Mesenchymal stem cell (in vitro differentiated cells and primary cell): ENCODE results near the gene DRG1.

Experiments used
- DNase-seq: peaks from one replicate; pipeline ENCODE4 v3.0.0-alpha.2; 2013
- H2AFZ ChIP-seq: one replicate; pipeline ENCODE4 v1.6.1; 2013; ENCODE audit warnings: low read depth, mild to moderate bottlenecking, control low read depth, inconsistent platforms, low read length, moderate library complexity
- H2AK5ac ChIP-seq: 2 replicates; pipeline ENCODE4 v1.6.1; 2013; ENCODE audit warnings: low read length, moderate library complexity, mild to moderate bottlenecking, inconsistent platforms; ENCODE audit not compliant: severe bottlenecking
- H2BK120ac ChIP-seq: one replicate; pipeline ENCODE4 v1.6.1; 2013; ENCODE audit warnings: low read depth, mild to moderate bottlenecking, inconsistent platforms, low read length, moderate library complexity
- H2BK12ac ChIP-seq, 2 experiments: one replicate each; pipeline ENCODE4 v1.6.1; 2013; ENCODE audit warnings: inconsistent platforms in 2 of 2, low read length in 2 of 2, mild to moderate bottlenecking in 2 of 2, moderate library complexity in 2 of 2, control low read depth in 1 of 2
- H2BK15ac ChIP-seq: one replicate; pipeline ENCODE4 v1.6.1; 2013; ENCODE audit warnings: mild to moderate bottlenecking, low read depth, inconsistent platforms; ENCODE audit not compliant: poor library complexity, severe bottlenecking
- H2BK5ac ChIP-seq: 2 replicates; pipeline ENCODE4 v1.6.1; 2013; ENCODE audit warnings: low read depth, mild to moderate bottlenecking, low read length, control low read depth, inconsistent platforms; ENCODE audit not compliant: poor library complexity, severe bottlenecking
- H3K14ac ChIP-seq, 2 experiments: one replicate each; pipeline ENCODE4 v1.6.1; 2013; ENCODE audit warnings: inconsistent platforms in 2 of 2, low read length in 2 of 2, control low read depth in 1 of 2, mild to moderate bottlenecking in 1 of 2, moderate library complexity in 1 of 2
- H3K18ac ChIP-seq, 2 experiments: one replicate each; pipeline ENCODE4 v1.6.1; 2013; ENCODE audit warnings: inconsistent platforms in 2 of 2, low read length in 2 of 2, control low read depth in 1 of 2, low read depth in 1 of 2, mild to moderate bottlenecking in 1 of 2
- H3K23ac ChIP-seq, 2 experiments: one replicate each; pipeline ENCODE4 v1.6.1; 2013; ENCODE audit warnings: inconsistent platforms in 2 of 2, low read length in 2 of 2, mild to moderate bottlenecking in 2 of 2, moderate library complexity in 2 of 2, control low read depth in 1 of 2
- H3K27ac ChIP-seq: 2 replicates; pipeline ENCODE4 v1.5.1; 2013; ENCODE audit warnings: mild to moderate bottlenecking, moderate library complexity, low read length, control low read depth, inconsistent platforms; ENCODE audit not compliant: poor library complexity, severe bottlenecking
- H3K27me3 ChIP-seq, 2 experiments: 2 replicates each; pipeline versions ENCODE4 v1.6.1 to v1.7.0; 2013; ENCODE audit warnings: low read length in 2 of 2, mild to moderate bottlenecking in 2 of 2, moderate library complexity in 2 of 2, control low read depth in 1 of 2, inconsistent platforms in 1 of 2; ENCODE audit not compliant: control insufficient read depth in 1 of 2, insufficient read depth in 1 of 2
- H3K36me3 ChIP-seq, 2 experiments: 2 replicates each; pipeline versions ENCODE4 v1.6.1 to v1.7.0; 2013; ENCODE audit warnings: low read length in 2 of 2, control low read depth in 1 of 2, inconsistent platforms in 1 of 2, low read depth in 1 of 2, mild to moderate bottlenecking in 1 of 2; ENCODE audit not compliant: insufficient read depth in 2 of 2, control insufficient read depth in 1 of 2
- H3K4ac ChIP-seq, 2 experiments: one replicate each; pipeline ENCODE4 v1.6.1; 2013; ENCODE audit warnings: inconsistent platforms in 2 of 2, low read length in 2 of 2, mild to moderate bottlenecking in 2 of 2, moderate library complexity in 2 of 2, control low read depth in 1 of 2, low read depth in 1 of 2
- H3K4me1 ChIP-seq: 2 replicates; pipeline ENCODE4 v1.6.1; 2013; ENCODE audit warnings: low read depth, low read length, control low read depth; ENCODE audit not compliant: control insufficient read depth, insufficient read depth
- H3K4me2 ChIP-seq: 2 replicates; pipeline ENCODE4 v1.6.1; 2013; ENCODE audit warnings: low read length, mild to moderate bottlenecking, inconsistent platforms; ENCODE audit not compliant: poor library complexity, severe bottlenecking
- H3K4me3 ChIP-seq, 2 experiments: 2 replicates each; pipeline versions ENCODE4 v1.5.1 to v1.7.0; 2013; ENCODE audit warnings: low read length in 2 of 2, mild to moderate bottlenecking in 2 of 2, control low read depth in 1 of 2, low read depth in 1 of 2; ENCODE audit not compliant: insufficient read depth in 1 of 2
- H3K79me1 ChIP-seq: replicated peaks from 2 replicates; pipeline ENCODE4 v1.6.1; 2013; ENCODE audit warnings: mild to moderate bottlenecking, control low read depth, low read length, inconsistent platforms; ENCODE audit not compliant: poor library complexity, severe bottlenecking
- H3K9ac ChIP-seq: 2 replicates; pipeline ENCODE4 v1.7.0; 2013; ENCODE audit warnings: mild to moderate bottlenecking, low read length, moderate library complexity
- H3K9me3 ChIP-seq: 2 replicates; pipeline ENCODE4 v1.7.0; 2013; ENCODE audit warnings: mild to moderate bottlenecking, low read length; ENCODE audit not compliant: control insufficient read depth
- H4K8ac ChIP-seq: one replicate; pipeline ENCODE4 v1.6.1; 2013; ENCODE audit warnings: inconsistent platforms, mild to moderate bottlenecking, low read length, moderate library complexity
- H4K91ac ChIP-seq: one replicate; pipeline ENCODE4 v1.6.1; 2013; ENCODE audit warnings: mild to moderate bottlenecking, low read length, inconsistent platforms
- WGBS: methylation state at CpG from one replicate; pipeline ENCODE4 v1.1.7; 2013; ENCODE audit warnings: mixed read lengths; 5-methylcytosine and 5-hydroxymethylcytosine counted together

DRG1 gene

GRCh38 chr22:31360029-31360428, 39.4 kb upstream of the DRG1 start:
- H2AFZ ChIP-seq: no peak overlapping the region
- H3K36me3 ChIP-seq: no peaks in the 10 kb centered on the region
- no peak overlapping the region for H4K8ac ChIP-seq
- WGBS: 97% methylated on average over 1 of the region's 1 CpG
- no peak overlapping the region for H2BK12ac ChIP-seq
- H3K79me1 ChIP-seq: no peaks in the 10 kb centered on the region
- H3K4me1 ChIP-seq: no peaks in the 10 kb centered on the region
- no peak overlapping the region for H3K4me3 ChIP-seq
- H3K27ac ChIP-seq: no peak overlapping the region
- no peak overlapping the region for H2BK5ac ChIP-seq
- no peak overlapping the region for H4K91ac ChIP-seq
- no peak overlapping the region for H2BK120ac ChIP-seq
- no peak for DNase-seq
- H2AK5ac ChIP-seq: no peak overlapping the region
- H3K27me3 ChIP-seq: no peaks in the 10 kb centered on the region
- no peak overlapping the region for H3K9ac ChIP-seq
- no peak overlapping the region for H3K18ac ChIP-seq
- no peak overlapping the region for H2BK15ac ChIP-seq
- H3K4me2 ChIP-seq: no peak overlapping the region
- H3K9me3 ChIP-seq: no peaks in the 10 kb centered on the region
- H3K4ac ChIP-seq: no peak overlapping the region
- H3K23ac ChIP-seq: no peak overlapping the region
- H3K14ac ChIP-seq: no peak overlapping the region

GRCh38 chr22:31361743-31362142, 37.7 kb upstream of the DRG1 start:
- H4K8ac ChIP-seq: peak overlapping the region; percentile 37
- H3K4ac ChIP-seq: no peak overlapping the region
- 43% methylated on average over 1 of the region's 1 CpG for WGBS
- H2AK5ac ChIP-seq: no peak overlapping the region
- no peak overlapping the region for H3K18ac ChIP-seq
- H3K4me1 ChIP-seq: no peaks in the 10 kb centered on the region
- no peak overlapping the region for H3K4me2 ChIP-seq
- no peaks in the 10 kb centered on the region for H3K36me3 ChIP-seq
- H4K91ac ChIP-seq: no peak overlapping the region
- H3K23ac ChIP-seq: no peak overlapping the region
- H3K27ac ChIP-seq: no peak overlapping the region
- H3K79me1 ChIP-seq: no peaks in the 10 kb centered on the region
- no peaks in the 10 kb centered on the region for H3K9me3 ChIP-seq
- no peaks in the 10 kb centered on the region for H3K27me3 ChIP-seq
- DNase-seq: no peak
- H3K14ac ChIP-seq: no peak overlapping the region
- H3K9ac ChIP-seq: no peak overlapping the region
- no peak overlapping the region for H3K4me3 ChIP-seq
- no peak overlapping the region for H2AFZ ChIP-seq
- H2BK12ac ChIP-seq: no peak overlapping the region
- H2BK5ac ChIP-seq: no peak overlapping the region
- H2BK120ac ChIP-seq: no peak overlapping the region
- H2BK15ac ChIP-seq: no peak overlapping the region

- no peak overlapping the region for H2BK12ac ChIP-seq
- H3K36me3 ChIP-seq: no peaks in the 10 kb centered on the region
- no peaks in the 10 kb centered on the region for H3K79me1 ChIP-seq
- no peaks in the 10 kb centered on the region for H3K27me3 ChIP-seq
- H2AFZ ChIP-seq: no peak overlapping the region
- no peak for DNase-seq
- no peak overlapping the region for H2BK120ac ChIP-seq
- H2BK5ac ChIP-seq: no peak overlapping the region
- H3K14ac ChIP-seq: no peak overlapping the region
- no peak overlapping the region for H3K27ac ChIP-seq
- no peak overlapping the region for H3K4me2 ChIP-seq
- no peak overlapping the region for H4K91ac ChIP-seq
- no peak overlapping the region for H3K4ac ChIP-seq
- H4K8ac ChIP-seq: no peak overlapping the region
- WGBS: 34% methylated on average over 3 of the region's 3 CpGs
- no peak overlapping the region for H2AK5ac ChIP-seq
- no peak overlapping the region for H3K23ac ChIP-seq
- no peak overlapping the region for H3K9ac ChIP-seq
- no peaks in the 10 kb centered on the region for H3K9me3 ChIP-seq
- H3K4me3 ChIP-seq: no peak overlapping the region
- no peak overlapping the region for H2BK15ac ChIP-seq
- no peak overlapping the region for H3K18ac ChIP-seq
- H3K4me1 ChIP-seq: no peaks in the 10 kb centered on the region
These were observed 35.4 kb upstream of the DRG1 start for GRCh38 chr22:31363885-31364465.

GRCh38 chr22:31367426-31367825, 32.0 kb upstream of the DRG1 start:
- Histone ChIP-seq H3K9me3 (no peaks in the 10 kb centered on the region), H2BK15ac (no peak overlapping the region), H3K4me3 (no peak overlapping the region), H3K36me3 (no peaks in the 10 kb centered on the region), H3K4me2 (no peak overlapping the region), H3K4me1 (no peaks in the 10 kb centered on the region), H3K9ac (no peak overlapping the region), H3K4ac (no peak overlapping the region), H2BK5ac (no peak overlapping the region), H3K23ac (no peak overlapping the region), H3K27ac (no peak overlapping the region), H3K18ac (no peak overlapping the region), H2BK120ac (no peak overlapping the region), H3K27me3 (no peaks in the 10 kb centered on the region), H3K79me1 (no peaks in the 10 kb centered on the region), H2AFZ (no peak overlapping the region), H2AK5ac (no peak overlapping the region), H2BK12ac (no peak overlapping the region), H3K14ac (no peak overlapping the region), H4K8ac (no peak overlapping the region), H4K91ac (no peak overlapping the region)
- no peak for DNase-seq
- whole genome bisulfite sequencing: 92% methylated on average over 2 of the region's 3 CpGs
